AG10803 (cell line): ENCODE measurements around the gene RASL10B.

Experiments used
- DNase-seq: peaks from one replicate; pipeline ENCODE4 v3.0.0; 2010; ENCODE audit warnings: low read depth
- H3K4me3 ChIP-seq: 2 replicates; pipeline ENCODE4 v1.5.1; 2011; ENCODE audit warnings: mild to moderate bottlenecking, low read length, control low read depth
- TF ChIP-seq, protein P1 (sequence below): conservative IDR thresholded peaks from 2 replicates; pipeline ENCODE4 v1.5.1; 2011; ENCODE audit warnings: mild to moderate bottlenecking, low read length, control low read depth, inconsistent platforms

Gene RASL10B

DNA sequence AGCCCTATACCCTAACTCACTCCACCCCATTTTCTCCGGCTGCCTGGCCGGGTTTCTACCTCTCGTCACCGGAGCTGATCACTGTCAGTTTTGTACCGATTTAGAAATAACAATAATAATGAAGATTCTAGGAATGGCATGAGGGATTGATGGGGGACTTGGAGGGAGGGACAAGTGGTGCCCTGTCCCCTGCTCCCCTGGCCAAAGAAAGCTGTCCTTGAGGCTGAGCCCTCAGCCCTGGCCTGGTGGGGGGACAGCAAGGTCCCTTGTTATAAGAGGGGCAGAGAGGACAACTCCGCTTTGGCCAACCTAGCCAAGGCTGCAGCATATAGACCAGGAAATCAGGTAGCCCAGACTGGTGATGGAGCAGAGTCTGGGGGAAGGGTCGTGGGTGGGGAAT is 11.1 kb downstream of the RASL10B start:
- DNase-seq = no peak
- TF ChIP-seq, protein P1, sequence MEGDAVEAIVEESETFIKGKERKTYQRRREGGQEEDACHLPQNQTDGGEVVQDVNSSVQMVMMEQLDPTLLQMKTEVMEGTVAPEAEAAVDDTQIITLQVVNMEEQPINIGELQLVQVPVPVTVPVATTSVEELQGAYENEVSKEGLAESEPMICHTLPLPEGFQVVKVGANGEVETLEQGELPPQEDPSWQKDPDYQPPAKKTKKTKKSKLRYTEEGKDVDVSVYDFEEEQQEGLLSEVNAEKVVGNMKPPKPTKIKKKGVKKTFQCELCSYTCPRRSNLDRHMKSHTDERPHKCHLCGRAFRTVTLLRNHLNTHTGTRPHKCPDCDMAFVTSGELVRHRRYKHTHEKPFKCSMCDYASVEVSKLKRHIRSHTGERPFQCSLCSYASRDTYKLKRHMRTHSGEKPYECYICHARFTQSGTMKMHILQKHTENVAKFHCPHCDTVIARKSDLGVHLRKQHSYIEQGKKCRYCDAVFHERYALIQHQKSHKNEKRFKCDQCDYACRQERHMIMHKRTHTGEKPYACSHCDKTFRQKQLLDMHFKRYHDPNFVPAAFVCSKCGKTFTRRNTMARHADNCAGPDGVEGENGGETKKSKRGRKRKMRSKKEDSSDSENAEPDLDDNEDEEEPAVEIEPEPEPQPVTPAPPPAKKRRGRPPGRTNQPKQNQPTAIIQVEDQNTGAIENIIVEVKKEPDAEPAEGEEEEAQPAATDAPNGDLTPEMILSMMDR = no peak
- no peak overlapping the region for H3K4me3 ChIP-seq

DNA sequence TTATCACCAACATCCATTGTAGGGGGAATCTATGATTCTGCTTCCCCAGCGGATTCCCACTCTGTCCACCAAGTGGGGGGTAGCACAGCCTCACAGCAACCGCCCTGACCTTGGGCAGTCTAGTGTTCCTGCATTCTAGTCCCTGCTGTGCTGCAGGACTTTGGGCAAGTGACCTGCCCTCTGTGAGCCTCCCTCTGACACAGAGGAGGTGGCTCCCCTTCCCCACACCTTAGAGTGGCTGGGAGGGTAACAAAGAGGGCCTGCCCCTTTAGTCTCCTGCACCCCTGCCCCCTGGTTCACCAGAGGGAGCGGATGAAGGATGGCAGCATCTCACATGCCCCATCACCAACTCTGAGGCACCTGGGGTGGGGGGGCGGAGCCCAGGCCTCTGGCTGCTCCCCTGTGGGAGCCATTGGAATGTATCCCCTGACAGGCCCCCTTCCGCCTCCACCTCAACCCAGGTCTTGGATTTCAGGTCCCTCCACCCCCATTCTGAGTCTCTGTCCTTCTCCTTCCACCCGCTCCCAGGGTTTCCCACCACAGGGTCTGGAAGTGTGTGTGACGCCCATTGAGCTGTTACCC is 11.5 kb downstream of the RASL10B start:
- TF ChIP-seq, protein P1 = no peak
- no peak for DNase-seq
- H3K4me3 ChIP-seq = no peak overlapping the region

DNA sequence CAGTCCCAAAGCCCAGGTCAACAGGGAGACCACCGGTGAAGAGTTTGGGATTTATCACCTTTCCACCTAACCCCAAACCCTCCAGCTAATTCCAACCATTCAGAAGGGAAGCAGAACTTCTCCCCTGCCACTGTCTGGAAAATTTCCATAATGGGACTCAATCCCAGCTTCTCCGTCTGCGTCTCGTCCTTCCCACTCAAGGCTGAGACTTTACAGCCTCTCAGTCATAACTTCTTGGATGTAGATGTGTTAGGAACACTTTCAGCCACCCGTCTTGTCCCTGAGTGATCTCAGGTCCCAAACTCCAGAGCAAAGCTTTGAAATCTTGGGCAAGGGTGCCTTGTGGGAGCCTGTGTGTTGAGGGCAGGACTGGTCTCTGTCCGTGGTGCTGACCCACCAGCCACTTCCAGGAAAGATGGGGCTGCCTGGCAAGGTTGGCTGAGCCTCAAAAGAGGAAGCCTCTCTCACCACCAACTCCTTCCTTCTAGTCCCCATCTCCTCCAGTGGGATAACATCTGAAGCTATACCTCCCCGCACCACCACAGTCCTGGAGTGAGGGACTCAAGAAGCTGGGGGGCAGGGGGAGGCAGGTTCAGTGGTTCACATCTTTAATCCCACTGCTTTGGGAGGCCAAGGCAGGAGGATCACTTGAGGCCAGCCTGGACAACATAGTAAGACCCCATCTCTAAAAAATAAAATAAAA is 12.3 kb downstream of the RASL10B start:
- DNase-seq = peak; percentile 24
- no peak overlapping the region for H3K4me3 ChIP-seq
- TF ChIP-seq, protein P1 = no peak

DNA sequence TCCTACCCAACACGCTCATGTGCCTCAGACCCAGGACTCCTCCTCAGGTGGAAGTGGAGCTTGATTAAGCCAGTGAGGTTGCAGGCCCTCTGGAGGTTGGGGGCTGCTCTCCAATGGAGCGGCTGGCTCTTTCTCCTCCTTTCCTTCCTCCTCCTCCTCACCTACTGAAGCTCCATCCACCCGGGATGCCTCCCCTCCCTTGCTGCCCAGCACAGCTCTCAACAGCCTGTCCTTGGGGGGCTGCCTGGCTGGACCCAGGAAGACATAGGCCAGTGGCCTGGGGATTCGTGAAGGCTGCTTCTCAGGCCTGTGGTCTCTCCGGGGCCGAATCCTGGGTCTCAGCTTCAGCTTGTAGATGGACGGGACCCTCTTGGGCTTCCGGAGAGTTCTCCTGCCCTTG is 13.4 kb downstream of the RASL10B start:
- DNase-seq = no peak
- no peak overlapping the region for H3K4me3 ChIP-seq
- TF ChIP-seq, protein P1 = no peak

DNA sequence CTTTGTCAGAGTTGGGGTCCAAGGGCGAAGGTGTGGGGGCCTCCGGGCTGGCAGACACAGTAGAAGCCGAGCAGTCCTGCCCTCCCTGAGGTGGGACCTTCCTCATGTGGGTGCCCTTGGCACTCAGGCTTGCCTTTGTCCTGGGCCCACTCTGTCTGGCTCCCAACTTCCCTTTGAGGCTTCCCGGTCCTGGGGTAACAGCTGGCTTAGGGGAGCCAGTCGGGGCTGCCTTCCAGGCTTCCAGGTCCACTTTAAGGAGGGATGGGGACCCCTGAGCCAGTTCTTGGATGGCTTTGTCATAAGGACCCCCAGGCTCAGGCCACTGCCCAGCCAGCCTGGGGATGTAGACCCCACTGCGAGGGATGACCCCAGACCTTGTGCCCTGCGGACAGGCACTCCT is 13.8 kb downstream of the RASL10B start:
- DNase-seq = no peak
- TF ChIP-seq, protein P1 = no peak
- no peak overlapping the region for H3K4me3 ChIP-seq

DNA sequence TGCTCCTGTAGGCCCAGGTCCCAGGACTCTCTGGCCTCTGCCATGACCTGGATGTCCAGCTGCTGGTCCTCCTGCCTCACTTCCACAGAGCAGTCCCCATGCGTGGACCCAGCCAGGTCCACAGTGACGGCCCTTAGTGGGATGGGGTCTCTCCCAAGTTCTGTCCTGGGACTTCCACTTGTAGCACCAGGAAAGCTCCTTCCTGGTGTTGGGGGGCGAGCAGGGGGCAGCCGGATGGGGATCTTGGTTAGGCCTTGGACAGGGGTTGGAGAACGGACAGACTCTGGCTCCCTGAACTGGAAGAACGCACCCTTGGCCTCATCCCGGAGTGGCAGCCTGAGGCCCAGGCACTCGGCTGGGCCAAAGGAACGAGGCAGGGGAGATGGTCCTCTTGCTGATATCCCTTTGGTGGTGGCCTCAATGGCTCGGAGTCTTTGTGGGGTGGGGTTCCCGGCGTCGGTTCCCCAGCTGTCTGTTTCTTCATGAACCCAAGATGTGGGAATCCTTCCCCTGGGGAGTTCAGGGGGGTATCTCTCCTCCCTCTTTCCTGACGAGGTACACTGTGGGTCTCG is 14.4 kb downstream of the RASL10B start:
- no peak overlapping the region for H3K4me3 ChIP-seq
- TF ChIP-seq, protein P1 = no peak
- no peak for DNase-seq

DNA sequence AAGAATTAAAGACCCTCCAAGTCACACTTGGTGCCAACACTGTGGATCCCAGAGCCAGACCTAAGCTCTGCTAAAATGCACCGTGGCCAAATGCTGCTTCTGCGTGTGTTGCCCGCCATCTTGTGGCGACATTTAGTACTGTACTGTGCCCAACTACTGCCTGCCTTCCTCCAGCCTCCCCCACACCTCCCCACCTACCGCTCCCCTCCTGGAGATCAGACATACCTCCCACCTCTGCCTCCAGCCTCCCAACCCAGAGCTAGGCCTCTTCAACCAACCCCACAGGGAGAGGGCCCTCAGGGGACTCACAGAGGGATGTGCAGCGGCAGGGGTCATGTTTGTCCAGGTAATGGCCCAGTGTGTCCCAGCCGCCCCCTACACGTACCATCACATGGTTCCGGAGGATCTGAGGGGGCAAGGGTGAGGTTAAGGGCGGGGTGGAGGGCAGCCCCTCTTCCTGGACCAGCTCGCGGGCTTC is 16.1 kb downstream of the RASL10B start:
- TF ChIP-seq, protein P1 = peak; percentile 88
- H3K4me3 ChIP-seq = no peak overlapping the region
- peak; percentile 73 for DNase-seq
